Uterus (tissue), 2 donors: Measurements from ENCODE around the gene PRODH2.

Experiments
- CTCF ChIP-seq, 4 experiments: fragments of 200-600 bp in 2 of 4; fragments of 450-650 bp in 2 of 4; sonication (generic) in 2 of 4; IDR thresholded peaks; one replicate each; pipeline ENCODE4 v1.5.1; 2016 to 2019; ENCODE audit warnings: antibody characterized with exemption in 4 of 4, mild to moderate bottlenecking in 2 of 4, moderate library complexity in 1 of 4
- POLR2A ChIP-seq, 2 donors: fragments of 450-650 bp; IDR thresholded peaks; one replicate each; pipeline ENCODE4 v1.6.1; 2016; ENCODE audit warnings: antibody characterized with exemption in 2 of 2, mild to moderate bottlenecking in 1 of 2, moderate library complexity in 1 of 2

DNA sequence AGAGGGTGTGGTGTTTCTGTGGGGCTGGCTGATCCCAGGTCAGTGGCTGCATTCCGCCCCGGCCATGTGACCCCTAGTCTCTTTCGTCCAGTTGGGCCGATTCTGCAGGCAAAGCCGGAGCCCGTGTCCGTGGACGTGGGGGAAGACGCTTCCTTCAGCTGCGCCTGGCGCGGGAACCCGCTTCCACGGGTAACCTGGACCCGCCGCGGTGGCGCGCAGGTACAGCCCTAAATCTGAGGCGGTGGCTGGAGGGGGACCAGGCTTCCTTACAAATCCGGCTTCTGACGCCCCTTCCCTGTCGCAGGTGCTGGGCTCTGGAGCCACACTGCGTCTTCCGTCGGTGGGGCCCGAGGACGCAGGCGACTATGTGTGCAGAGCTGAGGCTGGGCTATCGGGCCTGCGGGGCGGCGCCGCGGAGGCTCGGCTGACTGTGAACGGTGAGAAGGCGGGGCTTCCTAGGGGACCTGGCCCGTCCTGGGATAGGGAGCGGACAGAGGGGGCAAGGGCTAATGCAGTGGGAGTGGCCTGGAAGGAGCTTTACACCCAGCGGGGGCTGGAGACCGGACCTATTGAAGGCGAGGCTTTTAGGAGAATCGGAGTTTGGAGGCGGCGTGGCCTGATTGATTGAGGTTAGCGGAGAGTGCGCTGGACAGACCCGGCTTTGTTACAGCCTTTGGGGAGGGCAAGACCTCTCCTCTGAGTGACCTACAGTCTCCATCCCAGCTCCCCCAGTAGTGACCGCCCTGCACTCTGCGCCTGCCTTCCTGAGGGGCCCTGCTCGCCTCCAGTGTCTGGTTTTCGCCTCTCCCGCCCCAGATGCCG, 48.4 kb upstream of the PRODH2 start:
- TF ChIP-seq CTCF (IDR thresholded peaks at IDR 0.05) (no peak), POLR2A (IDR thresholded peaks at IDR 0.05) (no peak)
